HCT116 (cell line): ENCODE measurements around the gene G6PC3. TPM values are rescaled to one million over a fixed set of nuclear protein-coding genes. Genes with fewer than 3 reads are reported as not detected.

Experiments used
- ATAC-seq: fragments of 200-7000 bp; cut with Tn5 transposase; 2 replicates; pipeline ENCODE4 v1.9.1; 2020; ENCODE audit warnings: mild to moderate bottlenecking, moderate library complexity
- BruUV-seq: library from RNA; stranded (reverse); fragments of 400-500 nt; replicated peaks from 2 replicates; lab custom pipeline; 2021; lab: Mats Ljungman, UMichigan
- CTCF ChIA-PET: fragments of 300-600 bp; sonication (Branson Sonifier 250); formaldehyde crosslinking; loops from one replicate; lab custom pipeline; 2021; ENCODE audit warnings: antibody characterized with exemption; lab: Charles Lee
- POLR2A ChIA-PET: fragments of 300-600, 350-600 bp; sonication (Branson Sonifier 250); formaldehyde crosslinking; loops from one replicate; lab custom pipeline; 2021; ENCODE audit warnings: antibody characterized with exemption; lab: Charles Lee
- RAD21 ChIA-PET, 2 experiments: fragments of 300-600 bp; sonication (Branson Sonifier 250); formaldehyde crosslinking; loops; one replicate each; lab custom pipeline; 2023; ENCODE audit warnings: low total read pairs in 2 of 2; ENCODE audit not compliant: uncharacterized antibody in 2 of 2, unreplicated experiment in 2 of 2, low non-redundant PET in 1 of 2; lab: Charles Lee
- DNase-seq: peaks from one replicate; pipeline ENCODE4 v3.0.0-alpha.2; 2010; ENCODE audit warnings: low read depth, low spot score
- H2AFZ ChIP-seq: fragments of 200-600 bp; shearing (Covaris generic), sonication (generic); 2 replicates; pipeline ENCODE4 v1.6.1; 2017; ENCODE audit warnings: low read depth, mixed run types, mixed read lengths, antibody characterized with exemption, low read length; ENCODE audit not compliant: poor library complexity, severe bottlenecking
- H3K27ac ChIP-seq: 2 replicates; pipeline ENCODE4 v1.5.1; 2012; ENCODE audit warnings: low read depth, low read length
- H3K27me3 ChIP-seq: fragments of 200-600 bp; sonication (generic); 2 replicates; pipeline ENCODE4 v1.6.1; 2016; ENCODE audit warnings: mixed run types, low read length, mixed read lengths; ENCODE audit not compliant: insufficient read depth
- H3K36me3 ChIP-seq, 2 experiments: fragments of 200-500 bp in 1 of 2; fragments of 200-600 bp in 1 of 2; sonication (Bioruptor generic) in 1 of 2; sonication (generic) in 1 of 2; 2 replicates each; pipeline versions ENCODE4 v1.5.1 to v1.6.1; 2014 to 2016; ENCODE audit warnings: low read length in 2 of 2, inconsistent platforms in 1 of 2, mixed read lengths in 1 of 2, mixed run types in 1 of 2; ENCODE audit not compliant: insufficient read depth in 2 of 2, control insufficient read depth in 1 of 2
- H3K4me1 ChIP-seq, 2 experiments: fragments of 200-600 bp in 1 of 2; sonication (generic) in 1 of 2; 2 replicates each; pipeline versions ENCODE4 v1.5.1 to v1.6.1; 2012 to 2017; ENCODE audit warnings: low read length in 2 of 2, inconsistent platforms in 1 of 2, mild to moderate bottlenecking in 1 of 2, mixed read lengths in 1 of 2, mixed run types in 1 of 2, moderate library complexity in 1 of 2; ENCODE audit not compliant: insufficient read depth in 2 of 2, control insufficient read depth in 1 of 2
- H3K4me2 ChIP-seq: fragments of 200-600 bp; sonication (generic); 2 replicates; pipeline ENCODE4 v1.6.1; 2017; ENCODE audit warnings: mixed run types, low read length, mixed read lengths
- H3K4me3 ChIP-seq, 2 experiments: fragments of 200-600 bp in 1 of 2; sonication (generic) in 1 of 2; replicated peaks in 1 of 2; 2 replicates each; pipeline ENCODE4 v1.5.1; 2011 to 2016; ENCODE audit warnings: low read length in 2 of 2, control low read depth in 1 of 2, low read depth in 1 of 2, mild to moderate bottlenecking in 1 of 2, mixed read lengths in 1 of 2, mixed run types in 1 of 2
- H3K79me2 ChIP-seq: fragments of 200-600 bp; sonication (generic); 2 replicates; pipeline ENCODE4 v1.6.1; 2017; ENCODE audit warnings: mild to moderate bottlenecking, mixed run types, low read length, moderate library complexity, mixed read lengths; ENCODE audit not compliant: insufficient read depth
- H3K9ac ChIP-seq: fragments of 200-600 bp; sonication (generic); 2 replicates; pipeline ENCODE4 v1.6.1; 2016; ENCODE audit warnings: low read length, mixed read lengths
- H3K9me2 ChIP-seq: fragments of 200-600 bp; sonication (generic), shearing (Covaris generic); 2 replicates; pipeline ENCODE4 v1.6.1; 2017; ENCODE audit warnings: mixed run types, mild to moderate bottlenecking, moderate library complexity; ENCODE audit not compliant: insufficient read depth
- H3K9me3 ChIP-seq, 2 experiments: fragments of 200-500 bp in 1 of 2; fragments of 200-600 bp in 1 of 2; sonication (Bioruptor generic) in 1 of 2; sonication (generic) in 1 of 2; 2 replicates each; pipeline ENCODE4 v1.6.1; 2014 to 2017; ENCODE audit warnings: low read length in 2 of 2, mixed read lengths in 2 of 2, inconsistent platforms in 1 of 2, low read depth in 1 of 2, mild to moderate bottlenecking in 1 of 2, mixed run types in 1 of 2, moderate library complexity in 1 of 2; ENCODE audit not compliant: control insufficient read depth in 1 of 2, insufficient read depth in 1 of 2
- H4K20me1 ChIP-seq: fragments of 200-600 bp; sonication (generic), shearing (Covaris generic); 2 replicates; pipeline ENCODE4 v1.6.1; 2017; ENCODE audit warnings: mixed run types, mild to moderate bottlenecking, moderate library complexity; ENCODE audit not compliant: insufficient read depth
- CTCF ChIP-seq, 3 experiments: fragments of 200-600 bp in 1 of 3; sonication (generic) in 1 of 3; IDR thresholded peaks in 2 of 3; conservative IDR thresholded peaks in 1 of 3; 2 replicates each; pipeline ENCODE4 v1.5.1; 2012 to 2017; ENCODE audit warnings: low read depth in 2 of 3, low read length in 2 of 3, antibody characterized with exemption in 1 of 3, borderline replicate concordance in 1 of 3, control low read depth in 1 of 3, mild to moderate bottlenecking in 1 of 3, mixed read lengths in 1 of 3, mixed run types in 1 of 3, moderate library complexity in 1 of 3; ENCODE audit not compliant: insufficient read depth in 1 of 3
- EGR1 ChIP-seq: IDR thresholded peaks from 2 replicates; pipeline ENCODE4 v1.6.1; 2012; ENCODE audit warnings: low read depth
- EZH2 ChIP-seq: fragments of 200-600 bp; sonication (generic); IDR thresholded peaks from 2 replicates; pipeline ENCODE4 v1.6.1; 2017; ENCODE audit warnings: antibody characterized with exemption, mixed run types
- EZH2phosphoT487 ChIP-seq: fragments of 200-600 bp; IDR thresholded peaks from 2 replicates; pipeline ENCODE4 v1.6.1; 2018; ENCODE audit warnings: antibody characterized with exemption, borderline replicate concordance
- FOSL1 ChIP-seq: IDR thresholded peaks from 2 replicates; pipeline ENCODE4 v1.6.1; 2012; ENCODE audit warnings: low read depth
- POLR2A ChIP-seq: IDR thresholded peaks from 2 replicates; pipeline ENCODE4 v1.7.0; 2011; ENCODE audit warnings: borderline replicate concordance; ENCODE audit not compliant: insufficient read depth, insufficient read length; ENCODE audit errors: extremely low read depth
- POLR2AphosphoS5 ChIP-seq: IDR thresholded peaks from 2 replicates; pipeline ENCODE4 v1.6.1; 2011; ENCODE audit warnings: mild to moderate bottlenecking, low read depth, low read length, moderate library complexity
- SIN3A ChIP-seq: IDR thresholded peaks from 2 replicates; pipeline ENCODE4 v1.6.1; 2012; ENCODE audit warnings: low read depth
- YY1 ChIP-seq: IDR thresholded peaks from 2 replicates; pipeline ENCODE4 v1.6.1; 2011; ENCODE audit warnings: low read length, low read depth, moderate library complexity, mild to moderate bottlenecking; ENCODE audit not compliant: insufficient replicate concordance; ENCODE audit errors: extremely low read depth
- ZFX ChIP-seq: fragments of 450-650 bp; IDR thresholded peaks from 2 replicates; pipeline ENCODE4 v1.6.1; 2017
- ZNF274 ChIP-seq: fragments of 200-500 bp; sonication (Bioruptor generic); IDR thresholded peaks from 2 replicates; pipeline ENCODE4 v1.6.1; 2014; ENCODE audit warnings: mild to moderate bottlenecking, low read depth, low read length, inconsistent platforms
- intact Hi-C: fragments of 100-400 bp; cut with micrococcal nuclease; formaldehyde crosslinking; loops from 2 replicates; pipeline ENCODE4 v1.10.0; 2022
- total RNA-seq: library from RNA; stranded (reverse); gene quantifications from one replicate; pipeline ENCODE4 v1.2.1, GENCODE V29; 2021; ENCODE audit not compliant: unreplicated experiment
- TF ChIP-seq, protein P1 (sequence below): IDR thresholded peaks from 2 replicates; pipeline ENCODE4 v1.6.1; 2011; ENCODE audit warnings: mild to moderate bottlenecking, low read length, moderate library complexity; ENCODE audit not compliant: insufficient replicate concordance; ENCODE audit errors: extremely low read depth
- TF ChIP-seq, protein P2 (sequence below): IDR thresholded peaks from 2 replicates; pipeline ENCODE4 v1.6.1; 2012; ENCODE audit warnings: low read depth

The G6PC3 gene
- total RNA-seq, 1 experiment from 2014 or later: 50.6 TPM

DNA sequence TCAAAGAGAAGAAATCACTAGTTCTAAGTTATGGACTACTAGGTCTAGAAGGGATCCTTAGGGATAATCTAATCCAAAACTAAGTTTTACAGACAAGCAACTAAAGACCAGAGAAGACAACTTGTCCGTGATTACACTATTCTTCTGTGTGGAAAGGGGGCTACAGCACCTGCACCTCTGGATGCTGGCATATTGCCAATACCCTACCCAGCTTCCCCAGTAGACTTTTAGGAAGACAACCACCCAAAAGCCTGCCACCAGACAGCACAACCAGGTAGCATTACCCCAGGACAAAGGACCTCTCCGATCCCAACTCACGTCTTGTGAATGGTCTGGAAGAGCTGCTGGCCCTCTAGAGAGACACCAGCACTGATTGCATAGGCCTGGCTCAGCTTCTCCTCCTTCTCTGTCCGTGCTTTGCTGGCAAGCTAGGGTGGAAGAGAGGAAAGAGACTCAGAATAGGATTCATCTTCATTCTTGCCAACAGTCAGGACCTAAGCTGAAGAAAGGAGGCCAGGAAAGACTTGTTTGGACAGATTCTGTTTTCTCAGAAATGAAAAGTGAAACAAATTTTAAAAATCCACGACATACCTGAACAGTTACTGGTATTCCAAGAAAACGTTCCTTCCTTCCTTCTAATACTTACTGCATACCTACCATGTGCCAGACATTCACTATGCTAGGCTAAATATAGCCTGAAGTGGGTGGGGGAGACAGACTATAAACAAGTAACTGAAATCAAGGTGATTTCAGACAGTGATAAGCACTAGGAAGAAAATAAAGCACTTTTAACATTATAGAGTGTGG, 30.5 kb upstream of the G6PC3 start (continued):
- TF ChIP-seq SIN3A (no peak), ZNF274 (no peak), FOSL1 (no peak), EGR1 (no peak)
- TF ChIP-seq, all 23 proteins: peak for 0

GRCh38 chr17:44043272-44043696, 27.3 kb upstream of the G6PC3 start:
- RAD21 ChIA-PET: no interaction called here
- no peak overlapping the region for H3K4me3 ChIP-seq
- BruUV-seq: no TSS peak
- ATAC-seq: no peak
- DNase-seq: no peak
- no peaks in the 10 kb centered on the region for H3K27me3 ChIP-seq
- no peaks in the 10 kb centered on the region for H3K4me1 ChIP-seq
- POLR2A ChIA-PET: interaction anchor here (0.7 to 1.3 kb wide), 2 partner anchors 26 to 498 kb away, joined by 3 read pairs; no protein-coding TSS in a partner anchor
- no peaks in the 10 kb centered on the region for H3K9me2 ChIP-seq
- H3K9ac ChIP-seq: no peak overlapping the region
- peaks cover 15 to 32% of the 10 kb centered on the region in 2 experiments; a peak in 3 of 4 replicates for H3K36me3 ChIP-seq
- TF ChIP-seq EZH2 (no peak), EZH2phosphoT487 (no peak), ZFX (no peak), POLR2AphosphoS5 (no peak), ZNF274 (no peak), YY1 (no peak), POLR2A (no peak), CTCF (IDR thresholded peaks at IDR 0.05 in 2 of 3, conservative IDR thresholded peaks at IDR 0.05 in 1 of 3; ENCODE audit: borderline replicate concordance in 1 of 3, insufficient read depth in 1 of 3, low read depth in 2 of 3, low read length in 2 of 3) (no peak)
- TF ChIP-seq, protein P1, sequence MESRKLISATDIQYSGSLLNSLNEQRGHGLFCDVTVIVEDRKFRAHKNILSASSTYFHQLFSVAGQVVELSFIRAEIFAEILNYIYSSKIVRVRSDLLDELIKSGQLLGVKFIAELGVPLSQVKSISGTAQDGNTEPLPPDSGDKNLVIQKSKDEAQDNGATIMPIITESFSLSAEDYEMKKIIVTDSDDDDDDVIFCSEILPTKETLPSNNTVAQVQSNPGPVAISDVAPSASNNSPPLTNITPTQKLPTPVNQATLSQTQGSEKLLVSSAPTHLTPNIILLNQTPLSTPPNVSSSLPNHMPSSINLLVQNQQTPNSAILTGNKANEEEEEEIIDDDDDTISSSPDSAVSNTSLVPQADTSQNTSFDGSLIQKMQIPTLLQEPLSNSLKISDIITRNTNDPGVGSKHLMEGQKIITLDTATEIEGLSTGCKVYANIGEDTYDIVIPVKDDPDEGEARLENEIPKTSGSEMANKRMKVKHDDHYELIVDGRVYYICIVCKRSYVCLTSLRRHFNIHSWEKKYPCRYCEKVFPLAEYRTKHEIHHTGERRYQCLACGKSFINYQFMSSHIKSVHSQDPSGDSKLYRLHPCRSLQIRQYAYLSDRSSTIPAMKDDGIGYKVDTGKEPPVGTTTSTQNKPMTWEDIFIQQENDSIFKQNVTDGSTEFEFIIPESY: no peak
- TF ChIP-seq, protein P2, sequence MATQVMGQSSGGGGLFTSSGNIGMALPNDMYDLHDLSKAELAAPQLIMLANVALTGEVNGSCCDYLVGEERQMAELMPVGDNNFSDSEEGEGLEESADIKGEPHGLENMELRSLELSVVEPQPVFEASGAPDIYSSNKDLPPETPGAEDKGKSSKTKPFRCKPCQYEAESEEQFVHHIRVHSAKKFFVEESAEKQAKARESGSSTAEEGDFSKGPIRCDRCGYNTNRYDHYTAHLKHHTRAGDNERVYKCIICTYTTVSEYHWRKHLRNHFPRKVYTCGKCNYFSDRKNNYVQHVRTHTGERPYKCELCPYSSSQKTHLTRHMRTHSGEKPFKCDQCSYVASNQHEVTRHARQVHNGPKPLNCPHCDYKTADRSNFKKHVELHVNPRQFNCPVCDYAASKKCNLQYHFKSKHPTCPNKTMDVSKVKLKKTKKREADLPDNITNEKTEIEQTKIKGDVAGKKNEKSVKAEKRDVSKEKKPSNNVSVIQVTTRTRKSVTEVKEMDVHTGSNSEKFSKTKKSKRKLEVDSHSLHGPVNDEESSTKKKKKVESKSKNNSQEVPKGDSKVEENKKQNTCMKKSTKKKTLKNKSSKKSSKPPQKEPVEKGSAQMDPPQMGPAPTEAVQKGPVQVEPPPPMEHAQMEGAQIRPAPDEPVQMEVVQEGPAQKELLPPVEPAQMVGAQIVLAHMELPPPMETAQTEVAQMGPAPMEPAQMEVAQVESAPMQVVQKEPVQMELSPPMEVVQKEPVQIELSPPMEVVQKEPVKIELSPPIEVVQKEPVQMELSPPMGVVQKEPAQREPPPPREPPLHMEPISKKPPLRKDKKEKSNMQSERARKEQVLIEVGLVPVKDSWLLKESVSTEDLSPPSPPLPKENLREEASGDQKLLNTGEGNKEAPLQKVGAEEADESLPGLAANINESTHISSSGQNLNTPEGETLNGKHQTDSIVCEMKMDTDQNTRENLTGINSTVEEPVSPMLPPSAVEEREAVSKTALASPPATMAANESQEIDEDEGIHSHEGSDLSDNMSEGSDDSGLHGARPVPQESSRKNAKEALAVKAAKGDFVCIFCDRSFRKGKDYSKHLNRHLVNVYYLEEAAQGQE: no peak
- H3K4me2 ChIP-seq: no peak overlapping the region
- H3K9me3 ChIP-seq: no peaks in the 10 kb centered on the region
- H3K27ac ChIP-seq: no peak overlapping the region; the same call in 1 of the 2 replicates
- H2AFZ ChIP-seq: no peak overlapping the region
- CTCF ChIA-PET: interaction anchor here (2.3 to 3.5 kb wide), 2 partner anchors 100 to 125 kb away, joined by 9 to 40 read pairs; no protein-coding TSS in a partner anchor
- H4K20me1 ChIP-seq: peaks cover 12% of the 10 kb centered on the region; the same call in 1 of the 2 replicates
- H3K79me2 ChIP-seq: peaks cover 92% of the 10 kb centered on the region
- intact Hi-C loops: no loop called here
